Stimulated activated CD8-positive, alpha-beta memory T cell treated with anti-CD3 and anti-CD28 coated beads, Interleukin-4, amount 100 ng/mL, for 4 hours (primary cell): Measurements from ENCODE around the gene TRIM54.
"Not testable (repeated sequence)": the region's sequence is repeated elsewhere in the genome, so short reads cannot be mapped to it uniquely, and the experiment has no call there.

Source experiments
- DNase-seq, 2 donors: peaks; one replicate each; pipeline ENCODE4 v3.0.0-alpha.2; 2020; ENCODE audit warnings: low read depth in 2 of 2, low spot score in 1 of 2

Gene TRIM54

DNA sequence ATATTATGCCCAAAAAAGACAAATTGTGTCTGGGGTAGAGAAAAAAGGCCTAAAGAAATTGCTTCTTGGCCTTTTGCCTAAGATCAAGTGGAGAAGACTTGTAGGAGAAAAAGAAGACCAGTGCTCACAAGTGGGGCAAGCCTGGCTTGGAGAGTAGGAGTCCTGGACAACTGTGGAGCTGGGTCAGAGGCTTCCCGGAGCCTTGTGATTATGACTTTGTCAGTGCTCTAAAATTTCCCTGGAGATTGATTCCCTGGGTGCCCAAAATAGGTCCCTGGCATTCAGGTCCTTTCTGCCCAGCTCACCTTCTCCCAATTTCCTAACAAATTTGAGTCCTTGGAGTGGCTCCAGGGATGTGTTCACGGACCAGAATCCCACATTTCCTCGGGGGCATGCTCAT, 787 bp upstream of the TRIM54 start:
- no peak for DNase-seq

DNA sequence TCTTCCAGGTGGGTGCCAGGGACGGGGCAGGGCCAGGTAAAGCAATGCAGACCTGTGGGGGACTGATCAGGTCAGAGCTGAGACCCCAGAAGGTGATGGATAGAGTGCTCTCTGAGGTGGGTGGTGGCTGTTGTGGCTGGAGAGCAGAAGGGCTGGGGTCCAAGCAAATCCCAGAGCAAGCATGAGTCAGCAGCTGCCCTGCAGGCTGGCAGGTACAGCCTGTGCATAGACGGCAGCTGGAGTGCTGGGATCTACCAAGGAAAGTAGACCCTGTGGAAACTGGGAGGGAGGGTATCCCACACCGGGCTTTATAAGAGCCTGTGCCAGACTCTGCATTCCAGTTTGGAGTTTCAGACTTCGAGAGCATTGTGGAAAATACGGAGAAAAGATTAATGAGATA, 663 bp downstream of the TRIM54 start:
- no peak for DNase-seq

DNA sequence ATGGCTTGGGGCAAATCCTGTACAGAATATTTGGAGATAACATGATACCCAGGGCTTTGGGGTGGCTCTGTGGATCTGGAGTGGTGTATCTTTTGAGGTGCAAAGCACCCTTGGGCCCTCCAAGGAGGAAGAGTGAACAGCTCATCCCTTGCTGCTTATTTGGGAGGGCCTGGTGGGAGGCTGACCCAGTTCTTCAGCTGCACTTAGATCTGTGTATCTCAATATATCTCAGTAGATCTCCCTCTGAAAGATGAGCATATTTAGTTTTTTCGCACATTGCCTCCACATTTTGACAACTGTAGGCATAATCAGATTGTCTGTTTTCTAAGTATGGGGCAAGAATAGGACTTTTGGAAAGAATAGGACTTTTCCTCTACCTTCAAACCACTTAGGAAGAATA, 2.8 kb downstream of the TRIM54 start:
- no peak for DNase-seq

DNA sequence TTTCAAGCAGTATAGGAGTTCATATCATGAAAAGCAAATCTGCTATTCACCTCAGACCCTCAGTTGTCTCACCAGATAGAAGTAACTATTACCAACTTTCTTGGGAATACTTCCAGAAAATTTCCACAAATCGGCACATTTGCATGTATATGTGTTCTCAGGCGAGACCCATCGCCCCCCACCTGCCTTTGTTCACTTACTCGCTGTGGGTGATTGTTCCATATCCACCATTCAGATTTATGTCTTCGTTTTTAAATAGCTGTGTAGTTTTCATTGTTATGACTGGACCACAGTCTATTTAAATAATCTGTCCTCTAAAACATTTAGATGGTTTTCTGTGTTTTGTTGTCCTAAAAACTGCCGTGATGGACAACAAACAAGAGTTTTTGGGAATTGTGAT, 3.3 kb downstream of the TRIM54 start:
- DNase-seq = no peak

DNA sequence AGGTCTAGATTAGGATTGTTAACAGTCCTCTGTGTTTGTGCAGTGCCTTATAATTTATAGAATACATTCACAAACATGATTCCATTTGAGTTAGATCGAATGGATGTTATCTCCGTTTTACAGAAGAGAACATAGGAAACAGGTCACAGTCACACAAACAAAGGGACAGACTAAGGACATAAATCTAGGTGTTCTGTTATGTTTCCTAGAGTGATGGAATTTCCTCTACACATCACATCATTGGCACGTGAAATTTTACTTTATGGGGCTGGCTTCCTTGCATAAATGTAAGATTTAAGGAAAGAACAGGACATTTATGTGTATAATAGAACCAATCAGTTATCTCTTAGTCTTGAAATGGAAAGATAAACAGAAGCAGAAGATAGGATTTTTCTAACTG, 6.4 kb downstream of the TRIM54 start:
- no peak for DNase-seq

DNA sequence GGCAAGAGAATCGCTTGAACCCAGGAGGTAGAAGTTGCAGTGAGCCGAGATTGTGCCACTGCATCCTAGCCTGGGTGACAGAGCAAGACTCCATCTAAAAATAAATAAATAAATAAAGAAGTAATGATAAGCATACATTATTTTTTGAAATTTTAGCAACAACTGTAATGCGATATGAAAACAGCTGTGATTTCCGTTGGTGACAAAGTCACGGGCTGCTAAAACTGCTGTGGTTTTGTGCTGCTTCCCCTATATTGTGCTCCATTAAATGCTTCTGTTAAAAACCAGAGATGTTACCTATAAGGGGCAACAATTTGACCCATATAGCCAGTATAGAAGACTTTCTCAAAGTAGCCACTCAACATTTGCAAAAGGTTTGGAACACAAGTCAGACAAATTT, 8.3 kb downstream of the TRIM54 start:
- no peak for DNase-seq

DNA sequence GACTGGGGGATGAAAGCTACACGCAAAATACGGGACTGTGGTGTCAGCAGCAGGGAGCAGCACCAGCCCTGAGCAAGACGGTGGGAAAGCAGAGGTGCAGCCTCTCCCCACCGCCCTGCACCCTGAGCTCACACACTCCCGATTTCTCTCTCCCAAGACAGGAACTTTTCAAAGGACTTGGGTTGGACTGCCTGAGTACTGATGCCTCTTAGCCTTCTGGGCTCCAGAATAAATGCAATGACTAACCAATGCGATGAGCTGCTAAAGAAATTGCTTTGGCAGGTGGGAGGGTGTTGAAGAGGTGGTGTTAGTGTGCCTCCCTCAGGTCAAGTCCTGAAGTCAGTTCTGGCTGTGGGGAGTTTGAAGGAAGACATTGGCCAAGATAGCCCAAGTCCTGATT, 9.6 kb downstream of the TRIM54 start:
- no peak for DNase-seq

DNA sequence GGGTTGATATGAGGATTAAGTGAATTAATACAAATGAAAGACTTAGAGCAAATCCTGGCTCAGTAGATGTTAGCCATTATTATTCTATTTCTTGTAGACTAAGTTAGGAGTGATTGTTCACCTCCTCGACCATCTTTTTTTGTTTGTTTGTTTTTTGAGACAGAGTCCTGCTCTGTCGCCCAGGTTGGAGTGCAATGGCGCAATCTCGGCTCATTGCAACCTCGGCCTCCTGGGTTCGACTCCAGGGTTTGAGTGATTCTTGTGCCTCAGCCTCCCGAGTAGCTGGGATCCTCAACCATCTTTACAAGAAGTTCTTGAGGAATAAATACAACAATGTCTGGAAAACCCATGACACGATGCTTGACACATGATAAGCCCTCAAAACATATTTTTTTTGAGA, 12.7 kb downstream of the TRIM54 start:
- DNase-seq = no peak

DNA sequence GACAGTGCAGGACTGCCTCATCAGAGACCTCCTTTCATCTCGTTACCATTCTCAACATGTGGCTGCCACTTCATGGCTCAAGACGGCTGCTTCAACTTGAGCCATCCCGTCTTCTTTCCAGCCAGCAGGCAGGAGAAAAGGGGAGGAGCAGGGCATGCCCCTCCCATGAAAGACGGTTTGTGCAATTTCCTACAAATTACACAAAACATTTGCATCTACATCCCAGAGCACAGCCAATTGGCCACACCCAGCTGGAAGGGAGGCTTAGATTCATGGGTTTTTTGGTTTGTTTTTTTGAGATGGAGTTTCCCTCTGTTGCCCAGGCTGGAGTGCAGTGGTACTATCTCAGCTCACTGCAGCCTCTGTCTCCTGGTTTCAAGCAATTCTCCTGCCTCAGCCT, 14.3 kb downstream of the TRIM54 start:
- no peak for DNase-seq

DNA sequence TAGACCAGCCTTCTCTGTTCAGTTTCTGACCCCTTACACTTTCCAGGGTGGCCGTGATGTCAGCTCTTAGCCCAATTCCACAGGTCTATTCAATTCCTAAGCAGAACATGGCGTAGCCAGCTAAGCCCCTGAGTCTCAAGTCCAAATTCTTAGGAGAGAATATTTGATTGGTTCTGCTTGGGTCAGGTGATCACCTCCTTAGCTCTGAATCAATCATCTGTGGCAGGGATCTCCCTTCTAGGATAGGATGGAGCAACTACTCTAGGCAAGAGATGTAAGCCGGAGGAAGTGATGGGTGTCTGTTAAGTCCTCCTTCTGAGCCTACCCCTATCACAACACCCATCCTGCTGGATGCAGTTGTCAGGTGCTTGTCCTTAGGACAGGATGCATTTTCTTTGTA, 15.0 kb downstream of the TRIM54 start:
- DNase-seq = no peak

DNA sequence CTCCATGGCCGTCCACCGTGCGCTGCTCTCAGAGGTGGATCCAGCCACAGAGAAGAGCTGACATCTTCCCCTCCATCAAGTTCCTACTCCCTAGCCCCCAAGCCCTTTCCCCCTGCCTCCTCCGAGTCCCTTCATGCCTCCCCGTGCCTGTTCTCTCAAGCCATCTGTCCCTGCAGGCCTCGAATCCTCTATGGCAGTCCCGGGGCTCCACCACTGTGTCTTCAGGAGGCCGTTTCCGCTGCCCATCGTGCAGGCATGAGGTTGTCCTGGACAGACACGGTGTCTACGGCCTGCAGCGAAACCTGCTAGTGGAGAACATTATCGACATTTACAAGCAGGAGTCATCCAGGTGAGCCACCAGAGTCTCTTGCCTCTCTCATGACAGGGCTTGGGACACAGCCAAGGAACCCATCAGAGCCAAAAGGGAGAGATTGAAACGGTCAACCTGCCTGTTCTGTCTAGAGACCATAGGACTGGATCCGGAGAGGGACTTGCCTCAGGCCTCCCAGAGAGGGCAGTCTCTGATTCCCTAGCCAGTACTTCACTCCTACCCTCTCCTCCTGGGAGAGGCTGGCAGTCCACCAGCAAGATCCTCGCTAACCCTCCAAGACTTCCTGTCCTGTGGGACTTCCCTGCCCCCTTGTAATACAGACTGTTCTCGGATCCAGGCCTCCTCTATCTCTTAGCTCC, 16.3 kb downstream of the TRIM54 start:
- DNase-seq = no peak

DNA sequence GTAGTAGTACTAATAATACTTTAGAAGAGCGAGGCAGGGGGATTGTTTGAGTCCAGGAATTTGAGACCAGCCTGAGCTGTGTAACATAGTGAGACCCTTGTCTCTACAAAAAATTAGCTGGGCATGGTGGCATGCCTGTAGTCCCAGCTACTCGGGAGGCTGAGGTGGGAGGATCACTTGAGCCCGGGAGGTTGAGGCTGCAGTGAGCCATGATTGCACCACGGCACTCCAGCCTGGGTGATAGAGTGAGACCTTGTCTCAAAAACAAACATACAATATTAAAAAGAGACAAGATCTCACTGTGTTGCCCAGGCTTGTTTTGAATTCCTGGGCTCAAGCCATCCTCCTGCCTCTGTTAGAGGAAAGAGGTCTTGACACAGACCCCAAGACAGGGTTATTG, 18.4 kb downstream of the TRIM54 start:
- DNase-seq = not testable (repeated sequence)

DNA sequence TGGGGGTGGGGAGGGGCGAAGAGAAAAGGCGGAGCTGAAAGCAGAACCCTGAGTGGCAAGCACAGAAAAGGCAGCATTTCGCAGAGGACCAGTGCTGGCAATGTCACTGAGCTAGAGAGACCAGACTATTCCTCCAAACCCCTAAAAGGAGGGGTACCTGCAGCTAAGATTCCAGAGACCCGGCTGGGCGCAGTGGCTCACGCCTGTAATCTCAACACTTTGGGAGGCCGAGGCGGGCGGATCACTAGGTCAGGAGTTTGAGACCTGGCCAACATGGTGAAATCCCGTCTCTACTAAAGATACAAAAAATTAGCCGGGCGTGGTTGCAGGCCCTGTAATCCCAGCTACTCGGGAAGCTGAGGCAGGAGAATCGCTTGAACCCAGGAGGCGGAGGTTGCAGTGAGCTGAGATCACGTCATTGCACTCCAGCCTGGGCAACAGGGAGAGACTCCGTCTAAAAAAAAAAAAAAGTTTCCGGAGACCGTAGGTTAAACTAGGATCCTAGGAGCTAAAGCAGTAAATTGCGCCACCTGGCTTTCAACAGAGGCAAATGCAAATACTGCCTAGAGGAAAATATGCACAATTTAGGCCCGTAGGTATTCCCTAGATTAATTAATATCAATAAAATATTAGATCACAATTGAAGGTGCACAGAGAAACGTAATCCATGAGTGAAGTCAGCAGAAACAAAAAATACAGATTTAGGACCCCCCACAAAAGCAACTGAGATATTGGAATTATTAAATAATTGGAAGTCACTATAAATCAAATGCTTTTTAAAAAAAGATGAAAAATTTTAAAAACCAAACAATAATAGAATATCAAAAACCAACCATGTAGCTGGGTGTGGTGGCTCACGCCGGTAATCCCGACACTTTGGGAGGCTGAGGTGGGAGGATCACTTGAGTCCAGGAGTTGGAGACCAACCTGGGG, 21.1 kb downstream of the TRIM54 start:
- DNase-seq = no peak

DNA sequence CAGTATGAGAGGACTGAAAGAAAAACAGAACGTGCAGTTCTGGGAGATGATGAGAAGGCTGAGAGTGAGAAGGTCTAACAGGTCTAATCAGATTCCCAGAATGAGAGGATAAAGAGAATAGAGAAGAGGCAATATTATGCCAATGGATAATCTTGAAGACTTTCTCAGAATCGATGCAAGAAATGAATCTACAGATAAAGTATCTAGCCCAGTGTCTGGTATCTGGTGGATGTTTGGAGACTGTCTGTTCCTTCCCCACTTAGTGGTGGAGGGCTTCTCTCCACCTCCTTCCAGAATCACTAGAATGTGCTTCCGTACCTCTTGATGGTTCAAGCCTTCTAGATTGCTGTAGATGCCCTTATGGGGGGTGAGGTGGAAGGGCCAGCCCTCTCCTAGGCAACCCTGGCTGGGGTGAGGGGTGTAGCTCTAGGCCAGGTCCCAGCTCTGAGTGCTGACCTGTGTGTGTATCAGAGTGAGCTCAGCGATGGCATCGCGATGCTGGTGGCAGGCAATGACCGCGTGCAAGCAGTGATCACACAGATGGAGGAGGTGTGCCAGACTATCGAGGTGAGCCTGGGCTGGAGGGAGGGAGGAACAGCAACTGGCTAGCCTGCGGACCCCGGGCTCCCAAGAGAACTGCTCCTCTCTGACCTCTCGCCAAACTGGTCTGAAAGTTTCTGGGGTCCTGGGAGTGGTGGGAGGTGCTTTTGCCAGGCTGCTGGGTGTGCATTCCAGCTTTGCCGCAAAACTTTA, 22.4 kb downstream of the TRIM54 start:
- DNase-seq = no peak

DNA sequence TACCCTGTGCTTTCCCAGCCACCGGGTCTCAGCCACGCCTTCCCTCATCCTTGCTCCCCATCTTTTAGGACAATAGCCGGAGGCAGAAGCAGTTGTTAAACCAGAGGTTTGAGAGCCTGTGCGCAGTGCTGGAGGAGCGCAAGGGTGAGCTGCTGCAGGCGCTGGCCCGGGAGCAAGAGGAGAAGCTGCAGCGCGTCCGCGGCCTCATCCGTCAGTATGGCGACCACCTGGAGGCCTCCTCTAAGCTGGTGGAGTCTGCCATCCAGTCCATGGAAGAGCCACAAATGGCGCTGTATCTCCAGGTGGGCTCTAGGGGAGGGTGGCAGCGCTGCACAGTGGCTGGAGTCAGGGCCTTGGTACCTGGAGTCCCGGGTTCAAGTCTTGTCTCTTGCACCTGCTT, 23.3 kb downstream of the TRIM54 start:
- DNase-seq = no peak

DNA sequence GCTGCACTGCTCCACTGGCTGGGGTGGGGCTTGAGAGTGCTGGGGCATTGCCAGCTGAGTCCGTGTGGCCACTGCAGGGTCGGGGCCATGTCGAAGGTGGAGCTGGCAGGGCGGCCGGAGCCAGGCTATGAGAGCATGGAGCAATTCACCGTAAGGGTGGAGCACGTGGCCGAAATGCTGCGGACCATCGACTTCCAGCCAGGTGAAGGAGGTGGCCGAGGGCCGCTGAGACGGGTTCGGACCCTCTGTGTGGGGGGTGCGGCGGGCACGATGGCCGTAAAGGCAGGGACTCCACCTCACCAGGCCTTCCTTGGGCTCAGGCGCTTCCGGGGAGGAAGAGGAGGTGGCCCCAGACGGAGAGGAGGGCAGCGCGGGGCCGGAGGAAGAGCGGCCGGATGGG, 23.9 kb downstream of the TRIM54 start:
- DNase-seq = no peak

DNA sequence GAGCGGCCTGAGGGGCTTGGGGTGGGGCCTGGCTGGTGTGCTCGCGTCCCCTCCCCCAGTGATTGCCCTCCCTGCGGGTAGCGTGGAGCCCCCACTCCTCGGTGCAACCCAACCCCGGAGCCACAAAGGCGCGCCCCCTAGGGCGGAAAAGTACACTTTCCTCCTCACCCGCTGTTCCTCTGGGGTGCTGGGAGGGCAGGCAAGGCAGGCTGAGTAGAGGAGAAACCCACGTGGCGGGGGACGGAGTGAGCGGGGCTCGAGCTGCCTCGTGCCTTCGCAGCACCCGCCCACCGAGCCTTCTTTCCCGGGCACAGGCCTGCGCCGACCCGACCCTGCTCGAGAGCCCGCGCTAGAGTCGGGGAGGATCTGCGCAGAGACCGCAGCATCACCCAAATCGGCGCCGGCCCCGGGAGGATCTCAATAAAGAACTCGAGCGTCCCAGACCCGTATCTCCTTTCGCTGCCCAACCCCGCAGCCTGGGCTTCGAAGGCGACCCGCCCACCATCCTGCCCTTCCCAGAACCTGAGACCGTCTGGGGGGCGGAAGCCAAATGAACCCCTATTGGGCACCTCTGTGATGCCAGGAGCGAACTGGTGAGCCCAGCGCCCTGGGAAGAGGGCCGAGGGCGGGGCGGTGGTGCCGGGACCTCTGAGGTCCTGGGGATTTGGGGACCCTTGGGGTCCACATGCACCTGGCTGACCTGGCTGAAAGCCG, 24.5 kb downstream of the TRIM54 start:
- DNase-seq = peak; percentile 14 to 18

DNA sequence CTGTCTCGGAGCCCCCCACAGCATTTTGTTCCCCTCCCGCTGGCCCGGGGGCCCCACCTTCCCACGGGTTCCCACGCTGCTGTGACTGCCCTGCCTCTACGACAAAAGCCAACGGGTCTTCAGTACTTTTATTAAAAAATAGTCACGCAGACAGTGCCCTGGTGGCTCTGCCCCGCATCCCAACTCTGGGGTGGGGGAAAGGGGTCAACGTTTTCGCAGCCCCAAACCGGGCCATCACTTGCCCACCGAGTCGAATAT, 25.0 kb downstream of the TRIM54 start:
- DNase-seq = no peak

DNA sequence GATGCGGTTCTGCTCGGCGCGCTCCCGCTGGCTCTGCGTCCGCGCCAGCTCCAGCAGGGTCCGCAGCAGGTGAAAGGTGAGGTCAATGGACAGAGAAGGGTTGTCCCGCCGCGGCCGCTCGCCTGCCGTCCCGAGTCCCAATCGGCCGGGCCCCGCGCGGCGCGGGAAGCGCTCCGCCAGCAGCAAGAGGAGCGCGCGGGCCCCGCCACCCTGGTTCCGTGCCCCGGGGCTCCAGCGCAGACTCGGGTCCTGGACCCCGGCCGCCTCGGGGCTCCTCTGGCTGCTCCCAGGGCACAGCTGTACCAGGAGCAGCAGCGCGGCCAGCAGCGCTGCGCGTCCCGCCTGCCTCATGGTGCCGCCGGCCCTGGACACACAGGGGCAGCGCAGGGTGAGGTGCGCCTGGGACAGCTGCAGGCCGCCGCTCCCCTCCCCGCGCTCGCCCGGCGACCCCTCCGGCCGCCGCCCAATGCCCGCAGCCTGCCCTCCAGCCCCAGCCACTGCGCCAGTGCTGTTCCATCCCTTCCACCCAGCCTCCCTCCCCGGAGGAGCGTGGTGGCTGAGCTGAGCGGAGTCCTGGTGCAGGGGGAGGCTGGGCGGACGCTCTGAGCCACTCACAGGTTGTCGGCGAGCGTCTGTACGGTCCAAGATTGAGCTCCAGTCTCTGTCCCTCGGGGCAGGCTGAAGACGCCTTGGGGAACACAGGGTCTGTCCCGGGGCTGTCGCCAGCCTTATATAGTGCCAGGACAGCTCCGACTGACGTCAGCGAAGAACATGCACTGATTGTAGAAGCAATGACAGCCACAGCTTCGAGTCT, 25.5 kb downstream of the TRIM54 start:
- DNase-seq = no peak

DNA sequence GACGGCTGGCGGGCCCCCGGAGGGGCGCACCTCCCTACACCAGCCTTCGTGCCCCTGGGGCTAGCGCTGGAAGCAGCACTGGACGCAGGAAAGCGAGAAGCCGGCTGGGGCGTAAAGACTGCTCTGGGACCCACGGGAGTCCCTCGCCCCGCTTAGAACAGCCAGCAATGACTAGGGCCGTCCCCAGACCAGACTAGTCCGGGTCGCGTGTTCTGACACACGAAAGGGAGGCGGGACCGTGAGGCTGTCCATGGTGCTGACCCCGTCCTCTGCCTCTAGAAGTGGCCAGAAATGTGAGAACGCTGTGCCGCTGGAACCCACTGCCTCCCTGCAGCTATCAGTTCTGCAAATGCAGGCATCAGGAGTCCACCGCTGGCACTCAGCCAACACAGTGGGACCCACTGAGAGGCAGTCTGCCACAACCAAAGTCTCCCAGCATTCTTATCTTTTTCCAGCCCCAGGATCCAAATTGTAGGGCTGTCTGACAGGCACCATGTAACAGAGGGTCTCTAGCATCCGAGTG, 26.2 kb downstream of the TRIM54 start, which contains the start of gene UCN:
TSS of gene UCN (minus strand) at position 87 of the 523 bp plus-strand sequence. CDS start 550 bp downstream, outside the sequence.
- DNase-seq = no peak
